Esophagus muscularis mucosa (tissue), 4 donors: ENCODE measurements around the gene RAB30. TPM values are rescaled to one million over a fixed set of nuclear protein-coding genes. Genes with fewer than 3 reads are reported as not detected.
A peak's percentile ranks its signal among the peaks of the same experiment; 100 is the strongest.

Experiments
- DNase-seq: peaks from one replicate; pipeline ENCODE4 v3.0.0-alpha.2; 2017; ENCODE audit errors: extremely low spot score
- H3K27ac ChIP-seq, 4 donors: fragments of 200-600 bp; sonication (generic); replicated peaks in 1 of 4; 1 replicate in 3 of 4; 2 replicates in 1 of 4; pipeline ENCODE4 v1.5.1; 2016 to 2019; ENCODE audit warnings: mild to moderate bottlenecking in 1 of 4
- H3K27me3 ChIP-seq, 4 donors: fragments of 200-600 bp; sonication (generic); one replicate each; pipeline versions ENCODE4 v1.5.1 to v1.6.0; 2016 to 2019
- H3K36me3 ChIP-seq, 4 donors: fragments of 200-600 bp; sonication (generic); one replicate each; pipeline ENCODE4 v1.5.1; 2016 to 2019
- H3K4me1 ChIP-seq, 4 donors: fragments of 200-600 bp; sonication (generic); one replicate each; pipeline ENCODE4 v1.5.1; 2016 to 2019
- H3K4me3 ChIP-seq, 4 donors: fragments of 200-600 bp; sonication (generic); 1 replicate in 2 of 4; 2 replicates in 2 of 4; pipeline ENCODE4 v1.5.1; 2016 to 2019; ENCODE audit warnings: mild to moderate bottlenecking in 4 of 4, moderate library complexity in 1 of 4
- H3K9me3 ChIP-seq, 4 donors: fragments of 200-600 bp; sonication (generic); 1 replicate in 3 of 4; 2 replicates in 1 of 4; pipeline ENCODE4 v1.5.1; 2016 to 2019
- CTCF ChIP-seq, 3 experiments: fragments of 200-600 bp in 2 of 3; fragments of 450-650 bp in 1 of 3; sonication (generic) in 2 of 3; IDR thresholded peaks; one replicate each; pipeline ENCODE4 v1.5.1; 2017 to 2019; ENCODE audit warnings: antibody characterized with exemption in 3 of 3, mild to moderate bottlenecking in 2 of 3, moderate library complexity in 1 of 3
- EP300 ChIP-seq: sonication (generic); formaldehyde crosslinking; IDR thresholded peaks from one replicate; pipeline ENCODE4 v1.6.1; 2017; ENCODE audit warnings: antibody characterized with exemption
- POLR2A ChIP-seq: fragments of 450-650 bp; IDR thresholded peaks from one replicate; pipeline ENCODE4 v1.6.1; 2017; ENCODE audit warnings: antibody characterized with exemption, moderate library complexity, mild to moderate bottlenecking, low read depth
- POLR2AphosphoS5 ChIP-seq, 2 donors: sonication (generic); formaldehyde crosslinking; IDR thresholded peaks; one replicate each; pipeline ENCODE4 v1.6.1; 2017; ENCODE audit warnings: antibody characterized with exemption in 2 of 2
- WGBS: methylation state at CpG from one replicate; pipeline ENCODE4 v1.1.5; 2018; 5-methylcytosine and 5-hydroxymethylcytosine counted together
- intact Hi-C: fragments of 100-400 bp; cut with DNase I; formaldehyde crosslinking; loops from one replicate; pipeline ENCODE4 v1.15.1; 2023
- total RNA-seq, 4 donors: library from RNA; depleted of rRNA; stranded (reverse); fragments of >200 nt; gene quantifications; one replicate each; pipeline versions ENCODE4 v1.1.0 to v1.2.1, GENCODE V29; 2016

RAB30 gene
- total RNA-seq, 4 donors from 2014 or later, result 11.3 to 19.8 (median 18.2) TPM

- DNase-seq, result no peak
- no peaks in the 10 kb centered on the region for H3K9me3 ChIP-seq
- peaks cover 40 to 64% (median 60%) of the 10 kb centered on the region in 4 donors for H3K4me1 ChIP-seq
- H3K27me3 ChIP-seq, result no peaks in the 10 kb centered on the region
- intact Hi-C loops, result loop anchor here (10.0 kb wide), 1 partner anchor 52 kb away; no protein-coding TSS in a partner anchor
- H3K36me3 ChIP-seq, result no peaks in the 10 kb centered on the region
- 88% methylated on average over 4 of the region's 4 CpGs for WGBS
- H3K27ac ChIP-seq, result peak overlapping the region; percentile 39 to 71 (median 50)
- no peak overlapping the region for H3K4me3 ChIP-seq
- TF ChIP-seq POLR2A (no peak), POLR2AphosphoS5 (IDR thresholded peaks at IDR 0.05) (no peak), CTCF (IDR thresholded peaks at IDR 0.05) (no peak), EP300 (no peak)
These were observed 25.0 kb downstream of the RAB30 start for GRCh38 chr11:83046621-83047172.

- Histone ChIP-seq H3K27me3 (no peaks in the 10 kb centered on the region), H3K27ac (peak overlapping the region in 2 of 4 donors; percentile 1 to 2), H3K9me3 (no peaks in the 10 kb centered on the region), H3K4me3 (no peak overlapping the region), H3K36me3 (no peaks in the 10 kb centered on the region), H3K4me1 (peaks cover 37 to 57% (median 55%) of the 10 kb centered on the region in 4 donors)
- intact Hi-C loops, result loop anchor here (10.0 kb wide), 1 partner anchor 50 kb away; no protein-coding TSS in a partner anchor
- no peak for TF ChIP-seq POLR2AphosphoS5 (IDR thresholded peaks at IDR 0.05)
- no peak for TF ChIP-seq POLR2A
- no peak for TF ChIP-seq EP300
- TF ChIP-seq CTCF (IDR thresholded peaks at IDR 0.05), result no peak
- WGBS, result 75% methylated on average over 8 of the region's 8 CpGs
- DNase-seq, result no peak
These were observed 26.6 kb downstream of the RAB30 start for GRCh38 chr11:83044958-83045712.

DNA sequence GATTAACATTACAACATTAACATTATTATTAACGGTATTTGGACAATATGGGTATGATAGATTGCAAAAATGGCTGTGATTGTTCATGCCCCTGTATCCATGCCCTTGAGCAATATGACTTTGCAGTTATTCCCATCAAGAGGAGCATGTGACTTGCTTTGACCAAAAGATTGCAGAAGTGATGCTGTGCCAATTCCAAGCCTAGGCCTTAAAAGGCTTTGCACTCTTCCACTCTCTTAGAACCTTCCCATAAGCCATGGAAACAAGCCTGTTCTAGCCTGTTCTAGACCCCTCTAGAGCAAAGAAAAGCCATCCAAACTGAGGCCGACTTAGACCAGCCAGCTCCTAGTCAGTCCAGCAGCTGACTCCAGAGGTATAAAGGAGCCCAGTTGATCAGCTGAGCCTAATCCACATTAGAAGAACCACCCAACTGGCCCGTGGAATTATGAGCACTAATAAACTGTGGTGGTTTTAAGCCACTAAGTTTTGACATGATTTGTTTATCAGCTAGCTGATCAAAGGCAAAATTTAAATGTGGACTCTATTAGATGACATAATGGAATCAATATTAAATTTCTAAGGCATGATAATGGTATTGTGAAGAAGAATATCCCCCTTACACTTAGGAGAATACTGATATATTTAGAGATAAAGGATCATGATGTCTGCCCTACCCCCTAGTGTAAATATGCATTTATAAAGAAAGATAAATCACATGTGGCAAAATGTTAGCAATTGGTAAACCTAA, 28.6 kb downstream of the RAB30 start:
- peak overlapping the region in 2 of 4 donors; percentile 7 to 28 for H3K27ac ChIP-seq

GRCh38 chr11:83041126-83041525, 30.6 kb downstream of the RAB30 start:
- intact Hi-C loops, result loop anchor here (10.0 kb wide), 1 partner anchor 46 kb away; no protein-coding TSS in a partner anchor
- TF ChIP-seq POLR2A, result no peak
- no peak for TF ChIP-seq EP300
- no peak for TF ChIP-seq CTCF (IDR thresholded peaks at IDR 0.05)

More for the DNA sequence above, 28.6 kb downstream of the RAB30 start:
- no peaks in the 10 kb centered on the region for H3K27me3 ChIP-seq
- TF ChIP-seq POLR2A, result no peak
- no peaks in the 10 kb centered on the region for H3K9me3 ChIP-seq
- DNase-seq, result no peak
- no peak overlapping the region for H3K4me3 ChIP-seq
- intact Hi-C loops, result loop anchor here (10.0 kb wide), 1 partner anchor 48 kb away; no protein-coding TSS in a partner anchor
- no peaks in the 10 kb centered on the region for H3K36me3 ChIP-seq
- 85% methylated on average over 3 of the region's 3 CpGs for WGBS
- peaks cover 36 to 52% (median 49%) of the 10 kb centered on the region in 4 donors for H3K4me1 ChIP-seq

DNA sequence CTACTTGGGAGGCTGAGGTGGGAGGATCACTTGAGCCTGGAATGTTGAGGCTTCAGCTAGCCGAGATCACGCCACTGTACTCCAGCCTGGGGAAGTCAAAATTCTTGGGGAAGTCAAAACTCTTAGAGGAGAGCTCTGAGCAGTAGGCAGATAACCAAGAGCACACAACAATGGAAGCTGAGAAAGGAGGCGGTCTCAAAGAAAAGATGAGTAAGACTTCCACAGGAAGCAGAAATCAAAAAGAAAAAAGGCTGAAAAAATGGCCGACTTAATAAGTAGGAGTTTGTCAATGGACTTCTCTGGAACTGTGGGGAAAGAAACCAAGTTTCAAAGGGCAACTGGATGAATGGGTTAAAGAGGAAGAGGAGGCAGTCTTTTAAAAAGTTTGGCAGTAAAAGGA, 32.1 kb downstream of the RAB30 start:
- Histone ChIP-seq H3K9me3 (no peaks in the 10 kb centered on the region), H3K27ac (no peak overlapping the region), H3K4me3 (no peak overlapping the region), H3K36me3 (no peaks in the 10 kb centered on the region), H3K27me3 (no peaks in the 10 kb centered on the region), H3K4me1 (peaks cover 33 to 47% (median 43%) of the 10 kb centered on the region in 4 donors)
- WGBS, result 91% methylated on average over 4 of the region's 4 CpGs
- intact Hi-C loops, result no loop called here
- TF ChIP-seq POLR2A (no peak), EP300 (no peak), CTCF (IDR thresholded peaks at IDR 0.05) (no peak), POLR2AphosphoS5 (IDR thresholded peaks at IDR 0.05) (no peak)
- DNase-seq, result no peak

More at GRCh38 chr11:83041126-83041525, 30.6 kb downstream of the RAB30 start:
- Histone ChIP-seq H3K27me3 (no peaks in the 10 kb centered on the region), H3K36me3 (no peaks in the 10 kb centered on the region), H3K27ac (no peak overlapping the region), H3K4me3 (no peak overlapping the region), H3K9me3 (no peaks in the 10 kb centered on the region), H3K4me1 (peaks cover 19 to 43% (median 38%) of the 10 kb centered on the region in 4 donors)
- no peak for DNase-seq
- WGBS, result 97% methylated on average over 2 of the region's 2 CpGs
